Measurements from ENCODE around the gene MYCN. TPM values are rescaled to one million over a fixed set of nuclear protein-coding genes. Genes with fewer than 3 reads are reported as not detected.
"Not testable (repeated sequence)": the region's sequence is repeated elsewhere in the genome, so short reads cannot be mapped to it uniquely, and the experiment has no call there.

MYCN gene
- polyA plus RNA-seq, 1 donor (not counting 4 experiments of a cell fraction or from before 2014, with no cell fraction given): not detected

GRCh38 chr2:15949551-15949950 lies 9.2 kb downstream of the MYCN start:
- H3K4me1 ChIP-seq (ENCODE audit: control insufficient read depth, extremely low read depth, insufficient read depth, low read length): no peaks in the 10 kb centered on the region
- H3K9ac ChIP-seq (ENCODE audit: control insufficient read depth, extremely low read depth, insufficient read depth, low read length): no peak overlapping the region
- H3K79me2 ChIP-seq (ENCODE audit: control insufficient read depth, insufficient read depth, low read length): no peaks in the 10 kb centered on the region
- dilution Hi-C loops (cut with MboI; ENCODE audit: extremely low pct_ligation_motif_present, low sequenced_read_pairs): loop anchor here (25.0 kb wide), 1 partner anchor 563 kb away; no protein-coding TSS in a partner anchor
- H3K27me3 ChIP-seq (ENCODE audit: control insufficient read depth, extremely low read depth, insufficient read depth, low read length): no peaks in the 10 kb centered on the region
- no peaks in the 10 kb centered on the region for H3K9me1 ChIP-seq (ENCODE audit: control insufficient read depth, extremely low read depth, insufficient read depth, low read length)
- H3K9me3 ChIP-seq (ENCODE audit: control insufficient read depth, low read depth, low read length): no peaks in the 10 kb centered on the region
- FAIRE-seq: no peak
- H3K36me3 ChIP-seq (ENCODE audit: control insufficient read depth in 2 of 2, extremely low read depth in 1 of 2, insufficient read depth in 2 of 2, low read length in 2 of 2): no peaks in the 10 kb centered on the region
- H4K20me1 ChIP-seq (ENCODE audit: control insufficient read depth, extremely low read depth, insufficient read depth, low read length): no peaks in the 10 kb centered on the region
- H3K27ac ChIP-seq (ENCODE audit: control insufficient read depth, insufficient read depth, low read length): no peak overlapping the region
- no peak for DNase-seq (ENCODE audit: low read depth, low spot score)
- H2AFZ ChIP-seq (ENCODE audit: control insufficient read depth, low read length): no peak overlapping the region
- no peak overlapping the region for H3K4me2 ChIP-seq (ENCODE audit: control insufficient read depth, extremely low read depth, insufficient read depth, low read depth, low read length)
- TF ChIP-seq CTCF (optimal IDR thresholded peaks at IDR 0.05 in 1 of 3, IDR thresholded peaks at IDR 0.05 in 1 of 3, conservative IDR thresholded peaks at IDR 0.05 in 1 of 3; ENCODE audit: extremely low read depth in 1 of 3, insufficient read depth in 2 of 3, low read length in 3 of 3) (no peak), EZH2 (IDR thresholded peaks at IDR 0.05; ENCODE audit: low read length) (no peak)
- H3K4me3 ChIP-seq (ENCODE audit: control insufficient read depth in 2 of 3, extremely low read depth in 1 of 3, insufficient read depth in 2 of 3, low read depth in 1 of 3, low read length in 3 of 3): no peak overlapping the region

DNA sequence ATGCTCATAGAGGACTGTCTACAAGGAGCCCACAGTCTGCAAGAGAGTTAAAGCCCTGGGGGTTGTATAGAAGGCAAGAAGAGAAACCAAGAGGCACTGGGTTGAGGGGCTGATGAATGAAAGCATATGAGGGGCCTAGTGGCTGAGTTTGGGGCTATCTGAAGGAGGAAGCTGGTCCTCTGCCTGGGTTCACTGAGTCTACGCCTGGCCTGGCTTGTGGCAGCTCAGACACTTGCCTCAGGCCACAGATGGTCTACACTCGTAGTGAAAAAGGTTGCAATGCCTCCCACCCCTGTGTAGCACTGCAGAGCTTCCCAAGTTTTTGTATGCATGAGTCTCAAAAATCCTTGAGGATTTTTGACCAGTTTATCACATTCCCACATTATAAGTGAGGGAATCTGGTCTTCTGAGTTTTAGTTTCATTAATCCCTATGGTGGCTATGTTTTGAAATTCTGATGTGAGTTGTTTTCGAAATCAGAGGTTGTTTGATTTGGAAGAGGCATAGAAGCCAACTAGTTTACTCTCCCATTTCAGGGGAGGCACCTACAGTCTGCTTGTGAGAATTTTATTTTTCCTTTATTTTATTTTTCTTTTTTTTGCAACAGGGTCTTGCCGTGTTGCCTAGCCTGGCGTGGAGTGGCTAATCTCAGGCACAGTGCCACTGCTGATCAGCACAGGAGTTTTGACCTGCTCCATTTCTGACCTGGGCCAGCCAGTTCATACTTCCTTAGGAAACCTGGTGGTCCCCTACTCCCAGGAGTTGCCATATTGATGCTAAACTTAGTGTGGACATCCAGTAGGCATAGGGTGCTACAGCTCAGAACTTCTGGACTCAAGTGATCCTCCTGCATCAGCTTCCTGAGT lies 10.0 kb downstream of the MYCN start:
- no peak overlapping the region for H3K4me3 ChIP-seq (ENCODE audit: control insufficient read depth in 2 of 3, extremely low read depth in 1 of 3, insufficient read depth in 2 of 3, low read depth in 1 of 3, low read length in 3 of 3)
- no peak for TF ChIP-seq CTCF (optimal IDR thresholded peaks at IDR 0.05 in 1 of 3, IDR thresholded peaks at IDR 0.05 in 1 of 3, conservative IDR thresholded peaks at IDR 0.05 in 1 of 3; ENCODE audit: extremely low read depth in 1 of 3, insufficient read depth in 2 of 3, low read length in 3 of 3)
- TF ChIP-seq EZH2 (IDR thresholded peaks at IDR 0.05; ENCODE audit: low read length): no peak
- H2AFZ ChIP-seq (ENCODE audit: control insufficient read depth, low read length): no peak overlapping the region
- FAIRE-seq (no peak), DNase-seq (ENCODE audit: low read depth, low spot score) (no peak)
- no peaks in the 10 kb centered on the region for H3K9me3 ChIP-seq (ENCODE audit: control insufficient read depth, low read depth, low read length)
- dilution Hi-C loops (cut with MboI; ENCODE audit: extremely low pct_ligation_motif_present, low sequenced_read_pairs): no loop called here
- H3K79me2 ChIP-seq (ENCODE audit: control insufficient read depth, insufficient read depth, low read length): no peaks in the 10 kb centered on the region
- no peak overlapping the region for H3K9ac ChIP-seq (ENCODE audit: control insufficient read depth, extremely low read depth, insufficient read depth, low read length)
- no peaks in the 10 kb centered on the region for H3K36me3 ChIP-seq (ENCODE audit: control insufficient read depth in 2 of 2, extremely low read depth in 1 of 2, insufficient read depth in 2 of 2, low read length in 2 of 2)
- H4K20me1 ChIP-seq (ENCODE audit: control insufficient read depth, extremely low read depth, insufficient read depth, low read length): no peaks in the 10 kb centered on the region
- no peaks in the 10 kb centered on the region for H3K4me1 ChIP-seq (ENCODE audit: control insufficient read depth, extremely low read depth, insufficient read depth, low read length)
- H3K27ac ChIP-seq (ENCODE audit: control insufficient read depth, insufficient read depth, low read length): no peak overlapping the region
- H3K9me1 ChIP-seq (ENCODE audit: control insufficient read depth, extremely low read depth, insufficient read depth, low read length): no peaks in the 10 kb centered on the region
- no peaks in the 10 kb centered on the region for H3K27me3 ChIP-seq (ENCODE audit: control insufficient read depth, extremely low read depth, insufficient read depth, low read length)
- no peak overlapping the region for H3K4me2 ChIP-seq (ENCODE audit: control insufficient read depth, extremely low read depth, insufficient read depth, low read depth, low read length)

DNA sequence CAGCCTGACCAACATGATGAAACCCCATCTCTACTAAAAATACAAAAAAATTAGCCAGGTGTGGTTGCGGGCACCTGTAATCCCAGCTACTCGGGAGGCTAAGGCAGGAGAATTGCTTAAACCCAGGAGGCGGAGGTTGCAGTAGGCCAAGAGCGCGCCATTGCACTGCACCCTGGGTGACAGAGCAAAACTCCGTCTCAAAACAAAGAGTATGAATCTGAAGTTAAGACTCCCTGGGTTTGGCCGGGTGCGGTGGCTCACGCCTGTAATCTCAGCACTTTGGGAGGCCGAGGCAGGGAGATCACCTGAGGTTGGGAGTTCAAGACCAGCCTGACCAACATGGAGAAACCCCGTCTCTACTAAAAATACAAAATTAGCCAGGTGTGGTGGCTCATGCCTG lies 11.6 kb downstream of the MYCN start:
- DNase-seq (ENCODE audit: low read depth, low spot score); H3K9me1 ChIP-seq (ENCODE audit: control insufficient read depth, extremely low read depth, insufficient read depth, low read length); H3K9me3 ChIP-seq (ENCODE audit: control insufficient read depth, low read depth, low read length); H2AFZ ChIP-seq (ENCODE audit: control insufficient read depth, low read length); FAIRE-seq; H3K79me2 ChIP-seq (ENCODE audit: control insufficient read depth, insufficient read depth, low read length); H3K36me3 ChIP-seq (ENCODE audit: control insufficient read depth in 2 of 2, extremely low read depth in 1 of 2, insufficient read depth in 2 of 2, low read length in 2 of 2); dilution Hi-C loops (cut with MboI; ENCODE audit: extremely low pct_ligation_motif_present, low sequenced_read_pairs); H3K27me3 ChIP-seq (ENCODE audit: control insufficient read depth, extremely low read depth, insufficient read depth, low read length); H3K4me1 ChIP-seq (ENCODE audit: control insufficient read depth, extremely low read depth, insufficient read depth, low read length); H4K20me1 ChIP-seq (ENCODE audit: control insufficient read depth, extremely low read depth, insufficient read depth, low read length); H3K27ac ChIP-seq (ENCODE audit: control insufficient read depth, insufficient read depth, low read length); H3K4me3 ChIP-seq (ENCODE audit: control insufficient read depth in 2 of 3, extremely low read depth in 1 of 3, insufficient read depth in 2 of 3, low read depth in 1 of 3, low read length in 3 of 3); H3K9ac ChIP-seq (ENCODE audit: control insufficient read depth, extremely low read depth, insufficient read depth, low read length); H3K4me2 ChIP-seq (ENCODE audit: control insufficient read depth, extremely low read depth, insufficient read depth, low read depth, low read length): not testable (repeated sequence)

Measured in keratinocyte (primary cell).